ENCODE measurements around the gene MYMK.

The MYMK gene

DNA sequence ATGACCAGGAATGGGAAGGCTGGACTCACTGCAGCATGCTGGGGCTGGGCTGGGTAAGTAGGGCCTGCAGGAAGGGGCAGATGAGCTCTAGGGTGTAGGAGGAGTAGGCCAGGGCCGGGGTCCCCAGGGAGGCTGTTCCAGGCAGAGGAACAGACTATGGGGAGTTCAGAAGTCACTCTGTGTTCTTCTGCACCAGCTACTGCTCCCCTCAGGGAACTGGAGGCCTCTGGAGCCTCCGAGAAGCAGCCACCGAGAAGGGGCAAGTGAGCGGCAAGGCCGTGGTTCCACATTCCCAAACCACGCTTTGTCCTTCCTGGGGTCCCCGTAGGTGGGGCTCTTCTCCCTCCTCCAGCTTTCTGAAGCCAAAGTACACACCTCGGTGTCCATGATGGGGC, 37.4 kb downstream of the MYMK start:
- TF ChIP-seq, protein P1, sequence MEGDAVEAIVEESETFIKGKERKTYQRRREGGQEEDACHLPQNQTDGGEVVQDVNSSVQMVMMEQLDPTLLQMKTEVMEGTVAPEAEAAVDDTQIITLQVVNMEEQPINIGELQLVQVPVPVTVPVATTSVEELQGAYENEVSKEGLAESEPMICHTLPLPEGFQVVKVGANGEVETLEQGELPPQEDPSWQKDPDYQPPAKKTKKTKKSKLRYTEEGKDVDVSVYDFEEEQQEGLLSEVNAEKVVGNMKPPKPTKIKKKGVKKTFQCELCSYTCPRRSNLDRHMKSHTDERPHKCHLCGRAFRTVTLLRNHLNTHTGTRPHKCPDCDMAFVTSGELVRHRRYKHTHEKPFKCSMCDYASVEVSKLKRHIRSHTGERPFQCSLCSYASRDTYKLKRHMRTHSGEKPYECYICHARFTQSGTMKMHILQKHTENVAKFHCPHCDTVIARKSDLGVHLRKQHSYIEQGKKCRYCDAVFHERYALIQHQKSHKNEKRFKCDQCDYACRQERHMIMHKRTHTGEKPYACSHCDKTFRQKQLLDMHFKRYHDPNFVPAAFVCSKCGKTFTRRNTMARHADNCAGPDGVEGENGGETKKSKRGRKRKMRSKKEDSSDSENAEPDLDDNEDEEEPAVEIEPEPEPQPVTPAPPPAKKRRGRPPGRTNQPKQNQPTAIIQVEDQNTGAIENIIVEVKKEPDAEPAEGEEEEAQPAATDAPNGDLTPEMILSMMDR (IDR thresholded peaks at IDR 0.05): no peak

GRCh38 chr9:133485531-133486260, 39.1 kb downstream of the MYMK start:
- TF ChIP-seq, protein P1 (IDR thresholded peaks at IDR 0.05): no peak

GRCh38 chr9:133484671-133485437, 39.9 kb downstream of the MYMK start:
- TF ChIP-seq, protein P1 (IDR thresholded peaks at IDR 0.05): no peak

DNA sequence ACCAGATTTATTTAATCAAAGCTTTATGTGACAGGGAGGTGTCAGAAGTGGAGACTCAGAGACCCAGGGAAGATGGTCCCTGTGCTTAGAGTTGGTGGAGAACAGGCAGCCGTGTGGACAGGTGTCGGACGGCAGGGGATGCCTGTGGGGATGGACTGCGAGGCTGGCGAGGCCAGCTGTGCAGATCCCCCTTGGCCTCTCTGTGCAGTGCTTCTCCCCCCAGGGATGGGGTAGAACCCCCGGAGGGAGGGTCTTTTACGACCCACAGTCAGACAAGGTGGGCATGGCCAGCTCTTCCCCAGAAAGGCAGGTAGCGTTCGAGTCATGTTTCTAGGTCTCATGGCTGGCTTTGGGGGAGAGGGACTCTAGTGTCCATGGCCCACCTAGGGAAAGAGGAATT, 41.1 kb downstream of the MYMK start:
- TF ChIP-seq, protein P1 (IDR thresholded peaks at IDR 0.05): no peak

- TF ChIP-seq, protein P1 (IDR thresholded peaks at IDR 0.05): no peak
Observed at GRCh38 chr9:133478851-133479711, 45.7 kb downstream of the MYMK start, which contains the start of gene SLC2A6. TSS of gene SLC2A6 (minus strand) at chr9:133479099. CDS start at chr9:133479059, 40 bp downstream.

DNA sequence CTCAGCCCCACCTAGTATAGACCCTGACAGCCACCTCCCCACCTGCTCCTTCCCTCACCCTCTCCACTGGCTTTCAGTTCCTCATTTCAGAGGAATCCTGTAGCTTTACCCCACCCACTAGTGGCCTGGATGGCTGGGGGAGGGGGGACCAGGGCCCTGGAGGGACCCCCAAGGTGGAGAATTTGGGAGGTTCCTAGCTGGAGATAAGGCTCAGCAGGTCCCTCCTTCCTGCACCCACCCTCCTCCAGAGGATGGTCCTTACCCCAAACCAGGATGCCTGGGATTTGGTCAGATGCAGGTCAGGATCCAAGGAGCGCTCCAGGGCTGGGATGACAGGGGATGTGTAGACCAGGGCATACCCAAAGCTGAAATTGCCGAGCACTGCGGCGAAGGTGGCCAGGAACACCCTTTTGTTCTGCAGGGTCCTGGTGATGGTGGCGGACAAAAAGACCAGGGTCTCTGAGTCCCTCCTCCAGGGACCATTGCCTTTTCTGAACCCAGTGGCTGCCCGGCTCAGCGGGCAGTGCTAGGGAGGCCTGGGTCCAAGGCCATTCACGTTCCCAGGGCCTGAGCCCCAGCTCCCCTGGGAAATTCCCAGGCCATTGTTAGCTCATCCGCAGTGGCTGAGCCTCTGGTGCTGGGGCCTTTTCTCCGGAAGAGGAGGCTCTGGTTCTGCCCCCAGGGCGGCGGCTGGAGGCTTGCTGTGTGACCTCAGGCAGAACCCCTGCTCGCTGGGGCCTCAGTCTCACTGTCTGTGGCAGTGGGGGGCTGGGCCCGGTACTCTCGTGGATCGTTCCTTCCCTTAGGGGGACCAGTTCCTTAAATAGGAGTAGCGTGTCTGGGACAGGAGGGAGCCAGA, 46.5 kb downstream of the MYMK start:
- TF ChIP-seq, protein P1 (IDR thresholded peaks at IDR 0.05): no peak

Measured in LNCAP (cell line).